Measurements from ENCODE around the gene ETV3L. TPM values are rescaled to one million over a fixed set of nuclear protein-coding genes. Genes with fewer than 3 reads are reported as not detected.

Gene ETV3L
- total and polyA plus RNA-seq, 3 experiments from 2014 or later: not detected

Other genes starting within 250 kb of the ETV3L start
- gene INSRR, start 240.7 kb downstream of the ETV3L start, total RNA-seq: under 1 TPM in 1 of 2 experiments, not detected in 1; 0.07 TPM
- gene INSRR, start 240.7 kb downstream of the ETV3L start, polyA plus RNA-seq: not detected
- gene NTRK1, start 238.9 kb downstream of the ETV3L start, total RNA-seq: 1 to 10 TPM; 2.9 to 3.0 TPM
- not detected for gene NTRK1, start 238.9 kb downstream of the ETV3L start, polyA plus RNA-seq
- gene PEAR1, start 206.1 kb downstream of the ETV3L start, total RNA-seq: not detected
- gene PEAR1, start 206.1 kb downstream of the ETV3L start, polyA plus RNA-seq: not detected
- not detected for gene LRRC71, start 179.2 kb downstream of the ETV3L start, total RNA-seq
- gene LRRC71, start 179.2 kb downstream of the ETV3L start, polyA plus RNA-seq: not detected
- gene ARHGEF11, start 54.1 kb downstream of the ETV3L start, total RNA-seq: 1 to 10 TPM; 2.1 to 3.0 TPM
- gene ARHGEF11, start 54.1 kb downstream of the ETV3L start, polyA plus RNA-seq: 4.0 TPM
- gene ETV3, start 38.6 kb upstream of the ETV3L start, total RNA-seq: 10 to 100 TPM; 24.8 to 26.4 TPM
- 10.0 TPM for gene ETV3, start 38.6 kb upstream of the ETV3L start, polyA plus RNA-seq

Measured in CD8-positive, alpha-beta memory T cell (primary cell).